ENCODE data around the gene SF3B1.
"Not testable (repeated sequence)": the region's sequence is repeated elsewhere in the genome, so short reads cannot be mapped to it uniquely, and the experiment has no call there.

The SF3B1 gene

DNA sequence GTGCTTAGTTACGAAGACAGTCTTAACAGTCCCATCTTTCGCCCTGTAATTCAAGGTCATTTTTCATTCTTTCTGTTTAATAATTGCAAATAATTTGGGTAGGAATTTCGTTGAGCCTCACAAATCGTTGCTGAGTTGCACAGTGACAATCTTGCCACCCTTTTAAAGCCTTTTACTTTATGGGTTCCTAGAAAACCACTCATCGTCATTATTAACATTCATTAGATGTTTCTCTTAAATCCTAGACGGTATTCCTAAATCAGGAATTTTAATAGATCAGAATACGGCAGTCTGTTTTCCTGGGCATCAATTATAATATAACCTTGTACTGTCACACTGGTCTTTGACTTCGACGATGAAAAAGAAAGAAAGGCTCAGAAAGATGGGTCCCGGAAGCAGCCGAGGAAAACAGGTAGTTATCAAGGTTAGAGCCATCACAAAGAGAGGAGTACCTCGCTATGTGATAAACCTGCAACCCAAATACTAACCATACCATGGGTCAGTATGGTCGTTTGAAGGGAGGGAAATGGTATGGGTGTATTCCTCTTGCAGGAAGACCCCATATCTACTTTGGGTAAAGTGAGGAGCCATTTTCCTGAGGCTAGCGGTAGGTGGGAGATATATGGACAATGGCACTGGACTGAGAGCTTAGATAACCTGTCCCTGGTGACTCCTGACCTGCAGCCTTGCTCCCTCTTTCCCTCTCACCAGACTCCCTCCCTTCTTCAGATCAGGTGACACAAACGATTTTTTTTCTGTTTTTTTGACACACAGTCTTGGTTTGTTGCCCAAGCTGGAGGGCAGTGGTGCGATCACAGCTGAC, 981 bp upstream of the SF3B1 start:
- no peak for DNase-seq

- DNase-seq, result no peak
These were observed 919 bp downstream of the SF3B1 start for GRCh38 chr2:197433780-197434438.

- DNase-seq, result not testable (repeated sequence)
These were observed 2.3 kb downstream of the SF3B1 start for GRCh38 chr2:197432527-197432926.

- DNase-seq, result no peak
These were observed 3.0 kb downstream of the SF3B1 start for GRCh38 chr2:197431858-197432257.

GRCh38 chr2:197427986-197428385, 6.8 kb downstream of the SF3B1 start:
- DNase-seq, result no peak

DNA sequence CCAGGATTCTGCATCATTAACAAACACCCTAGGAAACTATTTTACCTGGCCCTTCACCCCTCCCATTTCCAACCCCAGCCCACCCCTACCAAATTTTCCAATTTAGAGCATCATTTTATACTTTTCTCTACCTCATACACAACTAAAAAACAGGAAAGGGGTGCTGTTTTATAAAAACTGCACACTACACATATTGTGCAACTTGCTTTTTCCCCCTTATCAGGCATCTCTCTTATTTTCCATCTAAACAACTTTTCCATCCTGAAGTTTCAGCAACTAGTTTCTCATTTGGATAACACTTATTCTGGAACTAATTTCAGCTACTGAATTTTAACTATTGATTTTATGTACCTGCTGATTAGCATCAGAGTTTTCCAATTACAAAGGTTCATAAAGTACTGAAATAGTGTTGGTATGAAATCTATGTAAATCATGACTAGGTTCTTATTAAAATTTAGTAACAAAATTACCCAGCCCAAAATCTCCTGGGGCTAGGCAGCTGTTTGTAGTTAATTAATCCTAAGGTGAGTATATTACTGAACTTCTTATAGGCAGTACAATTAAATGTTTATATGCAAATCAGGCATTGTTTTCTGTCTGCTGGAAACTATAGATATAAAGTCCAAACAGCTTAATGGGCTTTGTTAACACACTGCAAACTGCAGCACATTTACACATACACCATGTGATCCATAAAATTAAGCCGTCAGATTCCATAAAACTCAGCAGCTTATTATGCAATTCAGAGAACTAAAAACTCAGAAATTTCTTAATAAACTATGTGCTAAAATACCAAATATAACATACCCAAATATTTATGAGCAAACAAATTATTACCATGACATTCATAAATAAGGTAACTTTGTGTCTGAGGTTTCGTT, 7.9 kb downstream of the SF3B1 start:
- DNase-seq, result no peak

DNA sequence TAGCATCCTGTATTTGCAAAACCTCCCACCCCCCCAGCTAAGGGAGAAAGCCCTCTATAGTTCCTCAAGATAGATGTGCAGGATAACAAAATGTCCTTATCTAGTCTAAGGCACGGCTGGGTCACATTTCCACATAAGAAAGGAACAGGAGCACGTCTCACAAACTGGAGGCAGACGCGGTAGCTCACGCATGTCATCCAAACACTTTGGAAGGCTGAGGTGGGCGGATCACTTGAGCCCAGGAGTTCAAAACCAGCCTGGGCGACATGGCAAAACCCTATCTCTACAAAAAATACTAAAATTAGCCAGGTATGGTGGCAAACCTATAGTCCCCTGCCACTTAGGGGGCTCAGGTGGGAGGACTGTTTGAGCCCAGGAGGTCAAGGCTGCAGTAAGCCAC, 9.3 kb downstream of the SF3B1 start:
- DNase-seq, result no peak

DNA sequence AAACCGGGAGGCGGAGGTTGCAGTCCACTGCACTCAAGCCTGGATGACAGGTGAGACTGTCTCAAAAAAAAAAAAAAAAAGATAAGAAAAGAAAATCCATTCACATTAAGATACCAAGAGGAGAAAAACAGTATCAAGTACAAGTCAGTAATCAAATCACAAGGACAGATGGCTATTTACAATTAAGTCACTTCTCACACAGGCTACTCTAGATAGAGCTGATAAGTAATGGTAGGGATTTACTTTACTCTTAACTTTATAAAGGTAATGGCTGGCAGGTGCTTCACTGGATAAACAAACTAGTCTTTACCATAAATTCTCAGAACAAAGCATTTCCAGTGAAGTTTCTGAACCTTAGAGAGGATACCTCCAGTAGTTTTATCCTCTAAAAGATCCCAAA, 11.5 kb downstream of the SF3B1 start:
- DNase-seq, result no peak

GRCh38 chr2:197419438-197419837, 15.4 kb downstream of the SF3B1 start:
- DNase-seq, result no peak

DNA sequence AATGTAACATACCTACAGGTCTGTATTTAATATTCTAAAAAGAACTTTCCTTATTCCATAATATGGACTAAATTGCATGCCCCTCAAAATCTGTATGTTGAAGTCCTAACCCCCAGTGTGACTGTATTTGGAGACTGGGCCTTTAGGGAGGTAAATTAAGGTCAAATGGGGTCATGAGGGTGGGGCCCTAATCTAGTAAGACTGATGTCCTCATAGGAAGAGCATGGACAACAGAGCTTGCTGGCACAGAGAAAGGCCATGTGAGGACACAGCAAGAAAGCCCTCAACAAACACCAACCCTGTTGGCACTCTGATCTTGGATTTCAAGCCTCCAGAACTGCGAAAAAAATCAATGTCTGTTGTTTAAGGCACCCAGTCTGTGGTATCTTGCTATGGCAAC, 18.6 kb downstream of the SF3B1 start:
- no peak for DNase-seq

- no peak for DNase-seq
These were observed 20.3 kb downstream of the SF3B1 start for GRCh38 chr2:197414515-197414914.

GRCh38 chr2:197414039-197414438, 20.8 kb downstream of the SF3B1 start:
- no peak for DNase-seq

DNA sequence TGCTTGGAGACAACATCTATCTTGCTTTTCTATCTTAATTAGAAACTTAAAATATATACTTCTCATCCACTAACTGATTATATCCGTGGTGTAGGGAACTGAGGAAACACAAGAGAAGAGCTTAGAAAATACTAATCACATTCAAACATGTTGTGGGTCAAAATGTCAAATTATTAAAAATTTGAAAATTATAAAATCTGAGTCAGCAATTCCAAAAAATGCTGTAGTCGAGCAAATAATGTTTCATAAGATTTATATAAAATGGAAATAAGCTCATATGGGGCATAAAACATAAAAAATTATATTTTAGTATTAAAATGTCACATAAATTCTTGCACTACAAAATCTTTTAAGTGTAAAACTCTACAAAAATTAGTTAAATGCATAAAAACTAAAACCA, 29.2 kb downstream of the SF3B1 start:
- no peak for DNase-seq

DNA sequence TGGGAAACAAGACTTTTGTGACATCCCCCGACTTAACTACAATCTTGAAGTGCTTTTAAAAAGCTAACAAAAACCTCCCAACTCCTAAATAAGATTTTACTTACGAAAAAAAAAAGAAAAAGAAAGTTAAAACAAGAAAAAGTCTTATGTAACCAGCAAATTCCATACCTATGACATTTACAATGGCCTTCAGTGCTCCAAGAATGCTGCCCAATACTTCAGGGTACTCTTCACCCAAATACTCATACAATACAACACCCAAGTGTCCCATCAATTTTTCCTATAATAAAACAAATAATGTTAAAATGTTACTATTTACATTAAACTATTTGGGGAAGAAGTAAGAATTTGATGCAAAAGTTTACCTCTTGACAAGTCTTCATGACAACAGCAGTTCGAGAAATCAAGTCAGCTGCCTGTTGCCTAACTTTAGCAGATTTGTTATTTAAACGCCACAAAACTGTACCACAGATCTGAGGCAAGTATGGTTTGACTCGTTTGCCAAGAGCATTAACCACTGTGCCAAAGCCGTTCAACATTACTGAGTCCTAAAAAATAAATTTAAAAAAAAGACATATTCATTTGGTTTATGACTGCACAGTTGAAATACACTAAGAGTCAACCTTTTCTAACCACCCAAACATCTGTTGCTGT, 34.8 kb downstream of the SF3B1 start:
- no peak for DNase-seq

DNA sequence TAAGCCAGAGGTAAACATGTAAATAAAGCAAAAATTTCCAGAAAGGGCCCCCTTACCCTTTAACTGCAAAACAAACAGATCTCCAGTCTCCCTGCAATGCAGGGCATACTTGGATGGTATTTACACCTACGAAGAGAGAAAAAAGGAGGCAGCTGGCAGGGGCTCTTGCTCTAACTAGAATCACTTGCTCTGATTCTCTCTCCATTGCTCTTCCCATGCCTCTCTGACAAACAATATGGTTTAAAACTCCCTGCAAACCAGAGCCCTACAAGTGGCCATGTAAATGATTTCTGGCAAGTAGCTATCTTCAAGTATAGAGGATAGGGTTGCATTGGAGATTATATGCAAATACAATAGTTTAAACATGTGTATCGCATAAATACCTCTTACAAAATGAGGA, 35.9 kb downstream of the SF3B1 start:
- no peak for DNase-seq

GRCh38 chr2:197391220-197391717, 43.6 kb downstream of the SF3B1 start:
- DNase-seq, result no peak

DNA sequence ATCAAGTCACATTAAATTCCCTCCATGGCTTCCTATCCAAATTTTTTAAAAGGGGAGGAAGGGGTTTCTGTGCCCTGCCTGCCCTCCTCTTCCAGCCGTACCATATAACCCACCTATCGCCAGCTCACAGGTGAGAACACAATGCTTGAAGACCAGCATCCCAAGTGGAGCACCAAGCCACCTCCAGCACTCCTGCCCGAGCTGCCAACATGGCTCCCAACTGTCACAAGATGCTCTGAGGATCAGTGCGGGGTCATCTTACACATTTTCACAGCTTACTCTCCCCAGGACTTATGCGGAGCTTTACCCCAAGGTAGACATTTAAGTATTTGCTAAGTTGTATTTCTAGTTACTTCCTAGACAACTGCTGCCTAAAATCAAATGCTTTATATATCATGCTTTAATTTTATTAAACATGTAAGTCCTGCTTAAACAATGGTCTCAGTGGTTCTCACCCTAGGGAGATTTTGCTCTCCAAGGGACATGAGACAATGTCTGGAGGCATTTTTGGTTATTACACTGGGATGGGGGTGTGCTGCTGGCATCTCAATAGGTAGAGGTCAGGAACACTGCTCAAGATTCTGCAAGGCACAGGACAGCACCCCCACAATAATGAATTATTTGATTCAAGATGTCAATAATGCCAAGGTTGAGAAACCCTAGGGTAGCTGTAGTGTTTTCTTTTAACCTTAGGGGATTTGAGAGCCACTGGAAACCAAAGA, 45.8 kb downstream of the SF3B1 start:
- DNase-seq, result no peak

DNA sequence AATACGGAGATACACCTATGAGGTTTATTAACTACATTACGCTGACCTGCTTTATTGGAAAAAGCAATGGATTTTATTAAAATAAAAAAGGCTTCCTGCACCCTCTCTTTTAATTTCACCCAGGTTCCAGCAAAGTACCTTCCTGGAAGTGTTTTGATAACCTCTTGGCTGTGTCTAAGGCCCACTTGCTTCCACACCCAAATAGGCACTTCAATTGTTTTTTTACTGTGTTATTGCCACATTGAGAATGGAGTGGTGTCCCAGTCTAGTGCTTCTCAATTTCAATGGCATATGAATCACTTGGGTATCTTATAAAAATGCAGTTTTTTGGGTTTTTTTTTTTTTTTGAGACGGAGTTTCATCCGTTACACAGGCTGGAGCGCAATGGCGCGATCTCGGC, 47.6 kb downstream of the SF3B1 start:
- DNase-seq, result no peak

GRCh38 chr2:197386242-197386641, 48.6 kb downstream of the SF3B1 start:
- DNase-seq, result no peak

GRCh38 chr2:197383825-197384224, 51.0 kb downstream of the SF3B1 start:
- DNase-seq, result no peak

GRCh38 chr2:197381641-197382040, 53.2 kb downstream of the SF3B1 start:
- no peak for DNase-seq

- DNase-seq, result not testable (repeated sequence)
These were observed 54.9 kb downstream of the SF3B1 start for GRCh38 chr2:197379918-197380309.
